ENCODE measurements around the gene FREM2.

FREM2 gene

GRCh38 chr13:38686577-38687245, at the start of gene FREM2:
Gene FREM2, plus strand, starts transcription at chr13:38687077. Its CDS starts 268 bp downstream, at chr13:38687345.
- DNase-seq, result peak; percentile 71 to 78

- peak in 1 of 2 experiments; percentile 4 for DNase-seq
These were observed 49.3 kb upstream of the FREM2 start for GRCh38 chr13:38637576-38637975.

GRCh38 chr13:38641164-38641948, 45.5 kb upstream of the FREM2 start:
- DNase-seq, result no peak

- DNase-seq, result no peak
These were observed 39.6 kb upstream of the FREM2 start for GRCh38 chr13:38647312-38647711.

GRCh38 chr13:38648912-38649311, 38.0 kb upstream of the FREM2 start:
- DNase-seq, result no peak

GRCh38 chr13:38656699-38657098, 30.2 kb upstream of the FREM2 start:
- DNase-seq, result no peak

GRCh38 chr13:38657191-38657590, 29.7 kb upstream of the FREM2 start:
- DNase-seq, result no peak

- no peak for DNase-seq
These were observed 28.0 kb upstream of the FREM2 start for GRCh38 chr13:38658906-38659305.

GRCh38 chr13:38661010-38661675, 25.7 kb upstream of the FREM2 start:
- no peak for DNase-seq

GRCh38 chr13:38662362-38662761, 24.5 kb upstream of the FREM2 start:
- no peak for DNase-seq

GRCh38 chr13:38664906-38665305, 22.0 kb upstream of the FREM2 start:
- no peak for DNase-seq

- no peak for DNase-seq
These were observed 19.3 kb upstream of the FREM2 start for GRCh38 chr13:38667526-38668109.

- DNase-seq, result no peak
These were observed 17.5 kb upstream of the FREM2 start for GRCh38 chr13:38669234-38669964.

- DNase-seq, result no peak
These were observed 16.2 kb upstream of the FREM2 start for GRCh38 chr13:38670627-38671026.

- no peak for DNase-seq
These were observed 14.9 kb upstream of the FREM2 start for GRCh38 chr13:38671980-38672379.

- no peak for DNase-seq
These were observed 12.7 kb upstream of the FREM2 start for GRCh38 chr13:38674208-38674607.

- no peak for DNase-seq
These were observed 6.0 kb upstream of the FREM2 start for GRCh38 chr13:38680912-38681311.

GRCh38 chr13:38684714-38685113, 2.2 kb upstream of the FREM2 start:
- no peak for DNase-seq

- DNase-seq, result no peak
These were observed 1.4 kb upstream of the FREM2 start for GRCh38 chr13:38685431-38685830.

GRCh38 chr13:38685974-38686576, 802 bp upstream of the FREM2 start:
- peak; percentile 33 to 54 for DNase-seq

GRCh38 chr13:38687246-38688229, 661 bp downstream of the FREM2 start:
- peak in 1 of 2 experiments; percentile 7 for DNase-seq
